Stimulated activated CD4-positive, alpha-beta T cell treated with anti-CD3 and anti-CD28 coated beads, Interleukin-12 subunit alpha, Interleukin-12 subunit beta, amount 100 ng/mL, for 4 hours (primary cell): Measurements from ENCODE around the gene RNF182.
A peak's percentile ranks its signal among the peaks of the same experiment; 100 is the strongest.
"Not testable (repeated sequence)": the region's sequence is repeated elsewhere in the genome, so short reads cannot be mapped to it uniquely, and the experiment has no call there.

Experiments
- DNase-seq: peaks from one replicate; pipeline ENCODE4 v3.0.0-alpha.2; 2020

RNF182 gene

GRCh38 chr6:13918686-13919250 is 6.0 kb upstream of the RNF182 start:
- DNase-seq: no peak

GRCh38 chr6:13919861-13920260 is 4.9 kb upstream of the RNF182 start:
- no peak for DNase-seq

GRCh38 chr6:13920552-13920951 is 4.2 kb upstream of the RNF182 start:
- DNase-seq: no peak

- no peak for DNase-seq
Observed at GRCh38 chr6:13922750-13923149, 2.0 kb upstream of the RNF182 start.

DNA sequence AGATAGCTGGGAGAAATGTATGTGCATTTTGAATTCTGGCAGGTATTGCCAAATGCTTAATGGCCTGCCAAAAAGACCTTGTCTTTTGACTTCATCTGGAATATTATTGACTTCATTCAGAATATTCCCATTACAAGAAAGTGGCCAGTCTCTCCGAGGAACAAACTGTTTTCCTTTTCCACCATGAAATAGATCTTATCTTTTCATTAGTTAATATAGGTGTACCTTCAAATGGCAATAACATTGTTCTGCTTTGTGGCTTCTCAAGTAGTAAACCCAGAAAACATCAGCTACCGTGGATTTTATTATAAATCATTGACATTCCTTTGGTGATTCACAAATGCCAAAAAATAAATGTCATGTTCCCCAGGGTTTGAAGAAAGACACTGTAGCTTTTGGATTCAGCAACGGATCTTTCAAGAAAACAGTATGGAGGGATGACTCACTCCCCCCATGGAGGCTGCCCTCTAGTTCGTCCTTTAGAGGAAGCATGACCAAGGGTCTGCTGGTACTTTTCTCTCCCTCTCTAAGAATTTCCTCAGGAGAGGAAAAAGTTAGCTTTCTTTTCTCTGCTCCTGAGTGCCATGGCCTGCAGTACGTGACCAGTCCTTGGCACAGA is 1.1 kb upstream of the RNF182 start:
- no peak for DNase-seq

DNA sequence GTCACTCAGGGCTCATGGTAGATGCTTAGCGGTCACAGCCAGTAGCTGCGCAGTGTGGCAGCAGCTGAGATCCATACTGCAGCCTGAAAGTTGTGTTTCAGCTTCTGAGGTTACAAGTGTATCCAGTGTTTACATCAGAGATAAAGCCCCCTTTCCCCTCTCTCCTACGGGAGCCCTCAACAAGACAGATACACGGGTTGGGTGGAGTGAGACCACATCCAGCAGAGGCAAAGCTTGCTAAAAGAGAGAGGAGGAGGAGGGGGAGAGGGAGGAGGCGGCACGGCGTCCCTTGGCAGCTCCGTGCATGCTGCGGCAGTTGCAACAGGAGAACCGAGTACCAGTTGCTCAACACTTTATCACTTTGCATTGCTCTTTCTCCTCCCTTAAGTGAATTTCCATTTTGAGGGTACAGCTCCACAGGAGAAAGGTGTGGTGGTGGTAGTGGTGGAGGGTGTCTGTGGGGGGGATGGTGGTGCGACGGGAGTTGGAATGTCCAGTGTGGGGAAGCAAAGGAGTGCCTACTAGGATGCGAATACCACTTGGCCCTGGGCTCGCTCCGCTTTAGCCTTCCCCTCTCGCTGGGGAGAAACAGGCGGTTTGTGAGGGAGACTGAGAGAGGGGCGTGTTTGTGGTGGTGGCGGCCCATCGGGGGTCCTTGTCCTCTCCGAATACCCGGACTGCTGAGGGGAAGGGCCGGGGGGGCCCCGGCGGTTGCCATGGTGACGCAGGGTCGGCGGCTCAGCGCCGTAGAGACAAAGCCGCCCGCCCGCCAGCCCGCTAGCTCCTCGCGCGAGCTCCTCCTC is 405 bp upstream of the RNF182 start:
- DNase-seq: peak; percentile 37

DNA sequence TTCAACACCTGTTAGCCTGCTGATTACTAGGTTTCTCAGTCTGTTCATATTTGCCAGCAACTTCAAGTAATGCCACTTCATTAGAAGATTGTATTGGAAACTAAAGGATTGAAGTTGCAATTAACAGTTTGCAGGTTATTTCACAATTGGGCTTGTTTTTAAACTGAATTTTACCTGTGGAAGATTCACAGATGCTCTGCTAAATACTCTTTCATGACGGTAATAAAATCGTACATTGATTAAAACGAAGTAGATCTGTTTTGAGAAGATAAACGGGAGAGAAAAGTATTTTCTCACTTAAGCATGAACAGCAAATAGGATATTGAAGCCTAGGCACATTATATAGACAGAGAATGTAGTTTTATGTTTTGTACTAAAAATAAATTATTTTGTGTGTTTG is 1.6 kb downstream of the RNF182 start:
- no peak for DNase-seq

DNA sequence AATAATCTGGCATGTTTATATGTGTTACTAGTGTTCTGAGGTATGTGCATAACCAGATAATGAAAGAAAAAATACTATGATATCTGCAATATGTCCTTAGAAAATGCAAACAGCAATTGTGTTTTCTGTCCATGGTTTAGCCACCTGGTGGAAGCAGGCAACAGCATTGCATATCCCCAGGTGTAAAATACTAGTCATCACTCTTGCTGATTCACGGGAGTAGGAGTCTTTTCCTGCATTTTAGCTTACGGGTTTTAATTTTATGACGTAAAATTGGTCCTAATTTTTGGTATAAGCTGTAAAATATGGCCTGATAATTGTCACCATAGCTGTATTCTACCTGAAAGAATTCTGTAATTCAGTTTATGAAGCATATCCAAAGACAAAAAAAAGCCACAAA is 2.5 kb downstream of the RNF182 start:
- DNase-seq: no peak

- no peak for DNase-seq
Observed at GRCh38 chr6:13929196-13929595, 4.4 kb downstream of the RNF182 start.

GRCh38 chr6:13931797-13932402 is 7.1 kb downstream of the RNF182 start:
- DNase-seq: no peak

GRCh38 chr6:13932785-13933184 is 8.0 kb downstream of the RNF182 start:
- no peak for DNase-seq

GRCh38 chr6:13934721-13935120 is 10.0 kb downstream of the RNF182 start:
- no peak for DNase-seq

DNA sequence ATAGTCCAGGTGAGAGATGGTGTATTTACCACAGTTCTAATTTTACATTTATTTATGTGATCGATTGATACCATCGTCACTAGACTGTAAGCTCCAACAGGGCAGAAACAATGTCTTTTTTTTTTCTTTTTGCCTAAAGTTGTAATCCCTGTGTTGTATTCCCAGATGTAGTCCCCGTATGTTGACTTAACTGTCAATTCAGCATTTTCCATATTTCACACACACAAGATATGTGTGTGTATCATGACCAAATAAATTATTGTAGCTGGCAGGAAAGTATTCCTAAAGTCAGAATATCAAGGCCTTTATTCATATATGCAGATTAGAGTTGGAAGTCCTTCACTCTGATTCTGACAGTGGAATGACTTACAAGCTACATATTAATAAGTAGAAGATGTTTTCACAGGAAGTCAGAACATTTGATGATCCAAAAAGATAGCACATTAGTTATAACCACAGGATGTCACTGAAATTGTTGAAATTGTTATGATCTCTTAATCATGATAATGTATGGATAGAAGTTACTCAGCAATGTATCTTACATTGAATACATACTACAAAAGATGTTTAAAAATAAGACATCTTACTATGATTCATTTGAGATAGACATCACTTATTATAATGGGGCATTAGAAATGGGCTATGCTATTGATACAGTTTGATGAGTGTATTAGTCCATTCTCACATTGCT is 10.6 kb downstream of the RNF182 start:
- DNase-seq: no peak

- DNase-seq: not testable (repeated sequence)
Observed at GRCh38 chr6:13935881-13936261, 11.1 kb downstream of the RNF182 start.

DNA sequence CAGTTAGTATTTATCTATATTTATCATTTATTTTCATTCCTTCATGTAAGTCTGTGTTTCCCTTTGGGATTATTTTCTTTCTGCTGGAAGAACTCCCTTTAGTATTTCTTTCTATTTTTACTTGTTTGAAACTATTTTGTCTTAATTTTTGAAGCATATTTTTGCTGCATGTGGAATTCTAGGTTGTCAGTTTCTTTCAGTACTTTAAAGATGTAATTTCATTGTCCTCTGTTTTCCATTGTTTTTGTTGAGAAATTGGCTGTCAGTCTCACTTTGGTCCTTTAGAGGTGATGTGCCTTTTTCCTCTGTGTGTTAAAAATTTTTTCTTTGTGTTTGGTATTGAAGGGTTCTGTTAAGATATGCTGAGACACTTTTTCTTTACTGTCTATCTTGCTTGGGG is 17.1 kb downstream of the RNF182 start:
- no peak for DNase-seq

DNA sequence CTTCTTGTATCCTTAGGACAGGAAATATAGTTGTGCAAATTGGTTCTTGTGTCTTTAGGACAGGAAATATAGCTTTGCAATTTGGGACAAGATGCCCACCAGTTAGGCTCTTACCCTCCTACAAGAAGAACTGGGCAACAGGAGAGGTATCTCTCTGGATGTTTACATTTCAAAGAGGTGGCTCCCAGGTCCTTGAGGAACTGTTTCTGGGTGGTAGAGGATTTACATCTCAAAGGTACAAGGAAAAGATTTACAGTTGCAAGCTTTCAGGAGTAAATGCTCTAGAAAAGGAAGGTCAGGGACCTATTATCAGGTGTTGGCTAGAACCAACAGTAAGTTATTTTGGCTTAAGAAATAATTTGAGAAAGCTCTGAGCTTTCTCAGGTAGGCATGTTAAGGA is 19.2 kb downstream of the RNF182 start:
- no peak for DNase-seq

- no peak for DNase-seq
Observed at GRCh38 chr6:13946506-13946905, 21.8 kb downstream of the RNF182 start.

GRCh38 chr6:13947611-13948178 is 22.9 kb downstream of the RNF182 start:
- no peak for DNase-seq

- DNase-seq: no peak
Observed at GRCh38 chr6:13952101-13952500, 27.3 kb downstream of the RNF182 start.

DNA sequence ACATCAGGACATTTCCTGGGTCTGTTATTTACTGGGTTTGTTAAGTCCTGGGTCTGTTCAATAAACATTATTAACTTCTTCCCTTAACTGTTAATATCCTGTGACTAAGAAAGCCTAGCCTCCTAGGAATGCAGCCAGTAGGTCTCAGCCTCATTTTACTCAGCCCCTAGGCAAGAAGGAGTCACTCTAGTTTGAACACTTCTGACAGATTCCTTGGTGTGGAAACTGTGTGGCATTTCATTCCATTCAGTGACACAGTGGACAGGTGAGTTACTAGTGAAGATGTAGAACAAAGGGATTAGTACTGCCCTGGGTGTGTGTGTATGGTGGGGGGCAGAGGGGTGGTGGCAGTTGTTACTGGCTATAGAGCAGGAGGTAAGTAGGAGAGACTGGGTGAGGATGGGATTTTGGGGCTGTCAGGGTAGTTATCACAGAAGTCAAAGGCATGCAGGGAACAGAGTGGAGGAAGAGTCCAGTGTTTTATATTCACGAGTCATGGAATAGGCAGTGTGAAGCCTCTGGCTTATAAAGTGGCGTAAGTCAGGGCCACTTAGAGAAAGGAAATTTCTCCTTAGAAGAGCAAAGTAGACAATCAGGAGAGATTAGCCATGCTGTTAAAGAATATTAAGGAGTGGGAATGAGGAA is 28.4 kb downstream of the RNF182 start:
- no peak for DNase-seq

DNA sequence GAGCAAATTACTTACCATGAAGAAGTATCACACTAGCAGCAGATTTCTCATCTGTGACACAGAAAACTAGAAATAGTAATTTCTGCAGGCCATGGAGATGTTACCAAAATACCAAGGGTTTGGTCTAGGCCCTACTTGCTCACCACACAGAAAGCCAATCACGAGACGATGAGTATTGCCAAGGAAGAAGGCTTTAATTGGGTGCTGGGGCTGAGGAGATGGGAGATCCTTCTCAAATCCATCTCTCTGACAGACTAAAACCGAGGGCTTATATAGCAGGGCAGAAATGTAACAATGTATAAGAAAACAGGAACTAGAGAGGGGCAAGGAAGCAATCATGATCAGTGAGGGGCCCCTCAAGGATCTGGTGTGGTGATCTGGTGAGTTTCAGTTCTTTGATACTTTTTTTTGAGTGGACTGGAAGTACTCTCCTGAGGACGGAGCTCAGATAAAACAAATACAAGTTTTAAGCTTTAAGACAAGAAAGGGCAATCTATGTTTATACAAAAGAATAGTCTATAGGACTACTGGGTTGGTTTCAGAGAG is 40.9 kb downstream of the RNF182 start:
- no peak for DNase-seq

- no peak for DNase-seq
Observed at GRCh38 chr6:13971303-13971702, 46.6 kb downstream of the RNF182 start.
